AG04450 (cell line): ENCODE measurements around the gene WNT7B. TPM values are rescaled to one million over a fixed set of nuclear protein-coding genes. Genes with fewer than 3 reads are reported as not detected.

Source experiments
- polyA plus RNA-seq: library from polyadenylated mRNA; depleted of rRNA; stranded (reverse); fragments of >200 nt; gene quantifications from 2 replicates; pipeline ENCODE4 v1.2.3, GENCODE V29; 2011; rRNA removed

Gene WNT7B
- polyA plus RNA-seq, 1 experiment = 0.56 TPM

Other genes starting within 250 kb of the WNT7B start
- gene PPARA, start 173.4 kb upstream of the WNT7B start, polyA plus RNA-seq = 8.5 and 10.4 TPM in 2 replicates